Progenitor cell of endocrine pancreas (in vitro differentiated cells): ENCODE data around the gene IGF1. TPM values are rescaled to one million over a fixed set of nuclear protein-coding genes. Genes with fewer than 3 reads are reported as not detected.

Experiments used
- DNase-seq: peaks from one replicate; pipeline ENCODE4 v3.0.0; 2021; ENCODE audit warnings: low spot score; ENCODE audit not compliant: unreplicated experiment
- H3K27ac Mint-ChIP-seq: 2 replicates; pipeline ENCODE4 v1.8.0; 2021; ENCODE audit warnings: mild to moderate bottlenecking, moderate library complexity, mixed read lengths
- H3K27me3 Mint-ChIP-seq: 2 replicates; pipeline ENCODE4 v1.8.0; 2021; ENCODE audit warnings: mixed read lengths
- H3K36me3 Mint-ChIP-seq: 2 replicates; pipeline ENCODE4 v1.8.0; 2022; ENCODE audit warnings: mixed read lengths; ENCODE audit not compliant: insufficient read depth
- H3K4me1 Mint-ChIP-seq: 2 replicates; pipeline ENCODE4 v1.8.0; 2021; ENCODE audit warnings: low read depth, mixed read lengths
- H3K4me3 Mint-ChIP-seq: 2 replicates; pipeline ENCODE4 v1.8.0; 2021; ENCODE audit warnings: low read depth, mild to moderate bottlenecking, moderate library complexity, mixed read lengths
- H3K9me3 Mint-ChIP-seq: 2 replicates; pipeline ENCODE4 v1.8.0; 2021; ENCODE audit warnings: low read depth, mixed read lengths
- CTCF ChIP-seq: fragments of 200-600 bp; sonication (generic); IDR thresholded peaks from one replicate; pipeline ENCODE4 v1.5.0; 2021; ENCODE audit warnings: antibody characterized with exemption, mild to moderate bottlenecking; ENCODE audit not compliant: unreplicated experiment
- total RNA-seq: library from RNA; stranded (reverse); gene quantifications from 2 replicates; pipeline ENCODE4 v1.2.1, GENCODE V29; 2021

IGF1 gene
- total RNA-seq, 1 donor from 2014 or later: 0.57 TPM

- Mint-ChIP-seq H3K9me3 (peaks cover 5% of the 10 kb centered on the region), H3K27ac (no peak overlapping the region), H3K4me1 (peaks cover 5% of the 10 kb centered on the region), H3K4me3 (no peak overlapping the region), H3K27me3 (no peaks in the 10 kb centered on the region), H3K36me3 (no peaks in the 10 kb centered on the region)
- DNase-seq: no peak
- TF ChIP-seq CTCF: no peak
Observed at GRCh38 chr12:102481705-102482425, 1.5 kb upstream of the IGF1 start.

- Mint-ChIP-seq H3K4me3 (no peak overlapping the region), H3K27me3 (no peaks in the 10 kb centered on the region), H3K9me3 (peaks cover 5% of the 10 kb centered on the region), H3K36me3 (no peaks in the 10 kb centered on the region), H3K4me1 (peaks cover 11% of the 10 kb centered on the region), H3K27ac (no peak overlapping the region)
- no peak for DNase-seq
- TF ChIP-seq CTCF: no peak
Observed at GRCh38 chr12:102479939-102480338, 424 bp downstream of the IGF1 start.

GRCh38 chr12:102479099-102479885, 1.1 kb downstream of the IGF1 start:
- no peaks in the 10 kb centered on the region for H3K36me3 Mint-ChIP-seq
- peaks cover 5% of the 10 kb centered on the region for H3K9me3 Mint-ChIP-seq
- no peaks in the 10 kb centered on the region for H3K27me3 Mint-ChIP-seq
- H3K4me3 Mint-ChIP-seq: no peak overlapping the region
- no peak for TF ChIP-seq CTCF
- DNase-seq: no peak
- no peak overlapping the region for H3K27ac Mint-ChIP-seq
- peaks cover 16% of the 10 kb centered on the region for H3K4me1 Mint-ChIP-seq

- Mint-ChIP-seq H3K9me3 (peaks cover 5% of the 10 kb centered on the region), H3K27ac (no peak overlapping the region), H3K27me3 (no peaks in the 10 kb centered on the region), H3K4me3 (no peak overlapping the region), H3K4me1 (peaks cover 16% of the 10 kb centered on the region), H3K36me3 (no peaks in the 10 kb centered on the region)
- peak; percentile 8 for DNase-seq
- no peak for TF ChIP-seq CTCF
Observed at GRCh38 chr12:102478405-102479098, 1.8 kb downstream of the IGF1 start.

- no peak for TF ChIP-seq CTCF
- H3K27ac Mint-ChIP-seq: no peak overlapping the region
Observed at GRCh38 chr12:102475355-102475754, 5.0 kb downstream of the IGF1 start.

More at GRCh38 chr12:102475355-102475754, 5.0 kb downstream of the IGF1 start:
- Mint-ChIP-seq H3K27me3 (no peaks in the 10 kb centered on the region), H3K4me3 (no peak overlapping the region), H3K9me3 (no peaks in the 10 kb centered on the region), H3K4me1 (peaks cover 23% of the 10 kb centered on the region), H3K36me3 (no peaks in the 10 kb centered on the region)
- no peak for DNase-seq
